ENCODE measurements around the gene FDX2.

Gene FDX2

DNA sequence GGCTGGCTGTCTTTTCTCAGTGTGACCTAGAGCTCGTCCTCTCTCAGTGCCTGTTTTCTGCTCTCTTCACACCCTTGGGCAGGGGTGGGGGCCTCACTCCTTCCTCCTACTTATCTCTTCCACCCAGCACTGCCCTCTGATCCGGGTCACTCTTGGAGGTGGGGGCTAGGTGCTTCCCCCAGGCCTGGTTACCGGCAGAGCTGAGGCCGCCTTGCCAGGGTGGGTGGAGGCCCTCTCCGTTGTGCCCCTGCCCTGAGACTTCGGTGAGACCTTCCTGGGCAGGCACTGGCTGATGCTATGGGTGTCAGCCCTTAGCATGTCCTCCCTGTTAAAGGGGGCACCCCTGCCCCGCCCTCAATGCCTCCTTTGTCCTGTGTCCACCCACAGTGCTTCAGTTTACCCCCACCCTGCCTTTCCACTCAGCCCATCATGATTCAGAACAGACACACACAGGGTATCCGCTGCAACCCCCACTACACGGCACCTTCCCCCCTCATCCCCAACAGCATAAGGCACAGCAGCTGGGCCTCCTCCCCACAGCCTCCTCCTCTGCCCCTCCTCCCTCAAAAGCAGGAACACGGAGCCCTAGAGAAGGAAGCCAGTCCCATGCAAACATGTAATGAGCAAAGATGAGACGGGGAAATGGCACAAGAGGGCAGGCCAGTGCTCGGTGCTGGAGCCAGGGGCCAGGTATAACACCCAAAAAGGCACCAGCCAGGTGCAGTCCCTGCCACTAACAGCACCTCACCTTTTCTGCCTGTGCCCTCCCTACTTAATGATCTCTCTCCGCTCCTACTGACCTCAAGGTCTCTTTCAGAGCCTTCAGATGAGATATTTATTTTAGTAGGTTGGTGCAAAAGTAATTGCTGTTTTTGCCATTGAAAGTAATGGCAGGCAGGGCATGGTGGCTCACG, 16.0 kb downstream of the FDX2 start:
- no peak for DNase-seq (ENCODE audit: low read depth in 2 of 2)

- DNase-seq (ENCODE audit: low read depth in 2 of 2), result no peak
Observed at GRCh38 chr19:10295847-10296591, 19.8 kb downstream of the FDX2 start.

DNA sequence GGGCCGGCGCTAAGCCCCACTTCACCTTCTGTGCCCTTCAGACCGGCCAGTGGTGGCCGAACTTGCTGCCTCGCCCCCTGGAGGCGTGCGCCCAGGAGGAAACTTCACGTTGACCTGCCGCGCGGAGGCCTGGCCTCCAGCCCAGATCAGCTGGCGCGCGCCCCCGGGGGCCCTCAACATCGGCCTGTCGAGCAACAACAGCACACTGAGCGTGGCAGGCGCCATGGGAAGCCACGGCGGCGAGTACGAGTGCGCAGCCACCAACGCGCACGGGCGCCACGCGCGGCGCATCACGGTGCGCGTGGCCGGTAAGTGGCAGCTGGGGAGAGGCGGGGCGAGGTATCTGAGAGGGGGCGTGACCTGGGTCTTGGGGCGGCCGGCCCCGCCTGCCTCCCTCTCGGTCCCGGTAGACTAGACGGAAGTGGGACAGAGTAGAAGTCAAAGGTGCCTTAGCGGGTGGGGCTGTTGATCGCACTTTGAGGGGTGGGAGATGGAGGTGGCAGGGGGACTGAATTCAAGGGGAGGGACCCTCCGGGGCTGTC, 20.4 kb downstream of the FDX2 start:
- DNase-seq (ENCODE audit: low read depth in 2 of 2), result peak in 1 of 2 donors; percentile 48

DNA sequence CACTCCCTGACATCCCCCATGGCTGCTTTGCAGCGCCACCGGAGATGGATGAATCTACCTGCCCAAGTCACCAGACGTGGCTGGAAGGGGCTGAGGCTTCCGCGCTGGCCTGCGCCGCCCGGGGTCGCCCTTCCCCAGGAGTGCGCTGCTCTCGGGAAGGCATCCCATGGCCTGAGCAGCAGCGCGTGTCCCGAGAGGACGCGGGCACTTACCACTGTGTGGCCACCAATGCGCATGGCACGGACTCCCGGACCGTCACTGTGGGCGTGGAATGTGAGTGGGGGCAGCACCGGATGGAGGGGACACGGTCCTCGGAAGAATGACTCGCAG, 21.5 kb downstream of the FDX2 start:
- DNase-seq (ENCODE audit: low read depth in 2 of 2), result no peak

DNA sequence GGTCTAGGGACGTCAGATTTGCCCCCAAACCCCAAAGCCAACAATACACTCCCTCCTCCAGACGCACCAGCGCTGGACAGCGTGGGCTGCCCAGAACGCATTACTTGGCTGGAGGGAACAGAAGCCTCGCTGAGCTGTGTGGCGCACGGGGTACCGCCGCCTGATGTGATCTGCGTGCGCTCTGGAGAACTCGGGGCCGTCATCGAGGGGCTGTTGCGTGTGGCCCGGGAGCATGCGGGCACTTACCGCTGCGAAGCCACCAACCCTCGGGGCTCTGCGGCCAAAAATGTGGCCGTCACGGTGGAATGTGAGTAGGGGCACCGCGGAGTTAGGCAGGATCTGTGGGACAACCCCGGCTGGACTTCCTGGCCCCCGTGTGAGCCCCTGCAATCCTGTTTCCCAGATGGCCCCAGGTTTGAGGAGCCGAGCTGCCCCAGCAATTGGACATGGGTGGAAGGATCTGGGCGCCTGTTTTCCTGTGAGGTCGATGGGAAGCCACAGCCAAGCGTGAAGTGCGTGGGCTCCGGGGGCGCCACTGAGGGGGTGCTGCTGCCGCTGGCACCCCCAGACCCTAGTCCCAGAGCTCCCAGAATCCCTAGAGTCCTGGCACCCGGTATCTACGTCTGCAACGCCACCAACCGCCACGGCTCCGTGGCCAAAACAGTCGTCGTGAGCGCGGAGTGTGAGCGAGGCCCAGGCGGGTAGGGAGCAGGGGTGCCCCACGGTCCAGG, 22.0 kb downstream of the FDX2 start:
- DNase-seq (ENCODE audit: low read depth in 2 of 2), result no peak

GRCh38 chr19:10292789-10293636, 22.8 kb downstream of the FDX2 start:
- no peak for DNase-seq (ENCODE audit: low read depth in 2 of 2)

- peak; percentile 47 to 61 for DNase-seq (ENCODE audit: low read depth in 2 of 2)
Observed at GRCh38 chr19:10292206-10292788, 23.5 kb downstream of the FDX2 start.

GRCh38 chr19:10291554-10292205, 24.1 kb downstream of the FDX2 start:
- DNase-seq (ENCODE audit: low read depth in 2 of 2), result no peak

DNA sequence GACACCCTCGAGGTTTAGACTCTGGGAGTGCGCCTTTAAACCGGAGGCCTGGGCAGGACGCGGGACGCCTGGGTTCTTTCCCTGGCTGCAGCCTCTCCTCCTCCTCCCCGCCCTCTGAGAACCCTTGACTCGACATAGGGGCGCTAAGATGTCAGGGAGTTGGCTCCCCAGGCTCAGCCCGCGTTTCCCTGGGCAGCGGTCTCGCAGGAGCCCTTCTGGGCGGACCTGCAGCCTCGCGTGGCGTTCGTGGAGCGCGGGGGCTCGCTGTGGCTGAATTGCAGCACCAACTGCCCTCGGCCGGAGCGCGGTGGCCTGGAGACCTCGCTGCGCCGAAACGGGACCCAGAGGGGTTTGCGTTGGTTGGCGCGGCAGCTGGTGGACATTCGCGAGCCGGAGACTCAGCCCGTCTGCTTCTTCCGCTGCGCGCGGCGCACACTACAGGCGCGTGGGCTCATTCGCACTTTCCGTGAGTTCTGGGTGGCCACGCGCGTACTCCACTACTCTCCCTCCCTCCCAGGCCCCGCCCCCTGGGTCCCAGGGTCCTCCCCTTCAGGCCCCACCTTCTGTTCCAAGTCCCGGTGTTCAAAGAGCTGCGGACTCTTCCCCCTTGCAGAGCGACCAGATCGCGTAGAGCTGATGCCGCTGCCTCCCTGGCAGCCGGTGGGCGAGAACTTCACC, 24.8 kb downstream of the FDX2 start:
- DNase-seq (ENCODE audit: low read depth in 2 of 2), result peak in 1 of 2 donors; percentile 43

DNA sequence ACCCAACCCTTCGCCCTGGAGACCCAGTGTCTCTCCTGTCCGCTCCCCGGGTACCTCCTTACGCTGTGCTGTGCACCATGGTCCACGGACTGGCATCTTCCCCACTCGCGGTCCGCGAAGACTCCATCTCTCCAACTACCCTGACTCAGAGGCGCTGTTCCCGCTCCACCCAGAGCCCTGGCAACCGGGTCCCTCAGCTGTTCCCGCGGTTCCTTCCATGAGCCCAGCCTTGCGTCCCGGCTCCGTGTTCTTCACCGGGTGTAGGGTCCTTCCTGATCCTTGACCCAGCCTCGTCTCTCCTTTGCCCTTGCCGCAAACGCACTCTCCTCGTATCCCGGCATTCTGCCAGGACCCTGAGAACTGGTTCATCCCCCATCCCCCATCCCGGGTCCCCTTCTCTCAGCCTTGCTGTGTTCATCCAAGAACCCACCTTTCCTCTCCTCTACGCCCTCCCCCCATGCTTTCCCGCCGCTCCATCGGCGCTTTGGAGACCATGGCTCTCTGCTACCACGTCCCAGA, 25.4 kb downstream of the FDX2 start:
- no peak for DNase-seq (ENCODE audit: low read depth in 2 of 2)

DNA sequence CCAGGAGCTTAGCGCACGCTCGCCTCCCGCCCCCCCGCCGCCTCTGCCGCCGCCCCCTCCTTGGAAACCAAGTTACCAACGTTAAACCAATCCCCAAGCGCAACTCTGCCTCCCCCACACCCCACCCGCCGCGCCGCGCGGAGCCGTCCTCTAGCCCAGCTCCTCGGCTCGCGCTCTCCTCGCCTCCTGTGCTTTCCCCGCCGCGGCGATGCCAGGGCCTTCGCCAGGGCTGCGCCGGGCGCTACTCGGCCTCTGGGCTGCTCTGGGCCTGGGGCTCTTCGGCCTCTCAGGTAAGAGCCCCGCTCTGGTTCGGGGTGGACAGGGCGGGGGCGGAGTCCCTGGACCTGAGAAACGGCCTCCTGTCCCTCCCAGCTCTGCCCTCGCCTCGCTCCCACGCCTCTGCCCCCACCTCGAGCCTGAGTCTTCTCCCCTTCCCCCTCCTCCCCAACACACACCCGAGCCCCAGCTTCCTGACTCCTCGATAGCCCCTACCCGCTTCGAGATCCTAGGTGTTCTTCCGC, 25.9 kb downstream of the FDX2 start, which contains the start of gene ICAM5:
Gene ICAM5, plus strand, starts transcription at position 117 of the 521 bp plus-strand sequence. Its CDS starts 92 bp downstream, at position 209.
- DNase-seq (ENCODE audit: low read depth in 2 of 2), result no peak

DNA sequence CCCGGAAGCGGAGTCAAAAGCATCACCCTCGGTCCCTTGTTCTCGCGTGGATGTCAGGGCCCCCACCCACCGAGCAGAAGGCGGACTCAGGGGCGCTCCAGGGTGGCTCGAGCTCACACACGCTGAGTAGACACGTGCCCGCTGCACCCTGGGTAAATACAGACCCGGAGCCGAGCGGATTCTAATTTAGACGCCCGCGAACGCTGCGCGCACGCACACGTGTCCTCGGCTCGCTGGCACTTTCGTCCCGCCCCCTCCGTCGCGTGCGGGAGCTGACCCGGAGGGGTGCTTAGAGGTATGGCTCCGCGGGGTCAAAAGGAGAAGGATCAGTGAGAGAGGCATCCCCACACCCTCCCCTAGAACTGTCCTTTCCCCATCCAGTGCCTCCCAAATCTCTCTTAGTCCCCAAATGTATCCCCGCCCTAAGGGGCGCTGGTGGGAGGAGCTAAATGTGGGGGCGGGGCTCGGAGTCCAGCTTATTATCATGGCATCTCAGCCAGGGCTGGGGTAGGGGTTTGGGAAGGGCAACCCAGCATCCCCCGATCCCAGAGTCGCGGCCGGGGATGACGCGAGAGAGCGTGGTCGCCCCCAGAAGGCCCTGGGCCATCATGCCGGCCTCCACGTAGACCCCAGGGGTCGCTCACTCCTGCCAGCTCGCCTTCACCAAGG, 26.5 kb downstream of the FDX2 start:
- no peak for DNase-seq (ENCODE audit: low read depth in 2 of 2)

- DNase-seq (ENCODE audit: low read depth in 2 of 2), result no peak
Observed at GRCh38 chr19:10288662-10289166, 27.1 kb downstream of the FDX2 start.

- DNase-seq (ENCODE audit: low read depth in 2 of 2), result no peak
Observed at GRCh38 chr19:10286803-10287737, 28.7 kb downstream of the FDX2 start, which contains the start of gene ICAM4. TSS of gene ICAM4 (plus strand) at chr19:10286955. CDS start at chr19:10287013, 58 bp downstream.

DNA sequence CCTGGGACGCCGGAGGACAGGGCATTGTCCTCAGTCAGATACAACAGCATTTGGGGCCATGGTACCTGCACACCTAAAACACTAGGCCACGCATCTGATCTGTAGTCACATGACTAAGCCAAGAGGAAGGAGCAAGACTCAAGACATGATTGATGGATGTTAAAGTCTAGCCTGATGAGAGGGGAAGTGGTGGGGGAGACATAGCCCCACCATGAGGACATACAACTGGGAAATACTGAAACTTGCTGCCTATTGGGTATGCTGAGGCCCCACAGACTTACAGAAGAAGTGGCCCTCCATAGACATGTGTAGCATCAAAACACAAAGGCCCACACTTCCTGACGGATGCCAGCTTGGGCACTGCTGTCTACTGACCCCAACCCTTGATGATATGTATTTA, 30.4 kb downstream of the FDX2 start:
- DNase-seq (ENCODE audit: low read depth in 2 of 2), result no peak

- DNase-seq (ENCODE audit: low read depth in 2 of 2), result no peak
Observed at GRCh38 chr19:10284960-10285278, 30.9 kb downstream of the FDX2 start.

Data from stimulated activated CD8-positive, alpha-beta memory T cell treated with anti-CD3 and anti-CD28 coated beads, Interleukin-2, amount 100 ng/mL, for 1 hour (primary cell).